H9 (cell line): ENCODE data around the gene MMRN2. TPM values are rescaled to one million over a fixed set of nuclear protein-coding genes. Genes with fewer than 3 reads are reported as not detected.
"Not testable (repeated sequence)": the region's sequence is repeated elsewhere in the genome, so short reads cannot be mapped to it uniquely, and the experiment has no call there.

Source experiments
- DNase-seq: peaks from one replicate; pipeline ENCODE4 v3.0.0-alpha.2; 2017
- H2AFZ ChIP-seq: one replicate; pipeline ENCODE4 v1.6.1; 2013; ENCODE audit warnings: mild to moderate bottlenecking, low read length, control low read depth, moderate library complexity
- H2AK5ac ChIP-seq: 2 replicates; pipeline ENCODE4 v1.6.1; 2013; ENCODE audit warnings: low read length, control low read depth, mixed read lengths; ENCODE audit not compliant: insufficient read length
- H2BK120ac ChIP-seq: one replicate; pipeline ENCODE4 v1.6.1; 2013; ENCODE audit warnings: low read depth, mild to moderate bottlenecking, low read length, control low read depth, inconsistent platforms; ENCODE audit not compliant: poor library complexity, severe bottlenecking
- H2BK12ac ChIP-seq: 2 replicates; pipeline ENCODE4 v1.6.1; 2013; ENCODE audit warnings: low read length, control low read depth, mixed read lengths, low read depth; ENCODE audit not compliant: insufficient read length
- H2BK15ac ChIP-seq: 2 replicates; pipeline ENCODE4 v1.6.1; 2013; ENCODE audit warnings: low read depth, low read length, control low read depth
- H2BK20ac ChIP-seq: one replicate; pipeline ENCODE4 v1.6.1; 2013; ENCODE audit warnings: low read depth, mild to moderate bottlenecking, low read length, control low read depth, inconsistent platforms; ENCODE audit not compliant: poor library complexity, severe bottlenecking
- H2BK5ac ChIP-seq: 2 replicates; pipeline ENCODE4 v1.6.1; 2013; ENCODE audit warnings: low read length, control low read depth, mixed read lengths; ENCODE audit not compliant: insufficient read length
- H3K14ac ChIP-seq: 2 replicates; pipeline ENCODE4 v1.6.1; 2013; ENCODE audit warnings: low read length, control low read depth; ENCODE audit not compliant: insufficient read depth
- H3K18ac ChIP-seq: 2 replicates; pipeline ENCODE4 v1.6.1; 2013; ENCODE audit warnings: low read depth, mild to moderate bottlenecking, mixed read lengths, low read length, control low read depth; ENCODE audit not compliant: insufficient read length
- H3K23ac ChIP-seq: 2 replicates; pipeline ENCODE4 v1.6.1; 2013; ENCODE audit warnings: low read length, control low read depth, mixed read lengths, low read depth; ENCODE audit not compliant: insufficient read length
- H3K23me2 ChIP-seq: 2 replicates; pipeline ENCODE4 v1.6.1; 2013; ENCODE audit warnings: low read depth, mild to moderate bottlenecking, mixed read lengths, low read length, control low read depth; ENCODE audit not compliant: insufficient read length, poor library complexity, severe bottlenecking
- H3K27ac ChIP-seq: 2 replicates; pipeline ENCODE4 v1.5.1; 2013; ENCODE audit warnings: low read length, control low read depth, mixed read lengths, low read depth; ENCODE audit not compliant: insufficient read length
- H3K27me3 ChIP-seq: 2 replicates; pipeline ENCODE4 v1.6.1; 2013; ENCODE audit warnings: low read length, control low read depth, inconsistent platforms; ENCODE audit not compliant: insufficient read depth
- H3K4ac ChIP-seq: 2 replicates; pipeline ENCODE4 v1.6.1; 2013; ENCODE audit warnings: low read depth, mild to moderate bottlenecking, control low read depth, inconsistent platforms, low read length, moderate library complexity
- H3K4me1 ChIP-seq: 2 replicates; pipeline ENCODE4 v1.6.1; 2013; ENCODE audit warnings: low read length, control low read depth, inconsistent platforms; ENCODE audit not compliant: insufficient read depth
- H3K4me2 ChIP-seq: 2 replicates; pipeline ENCODE4 v1.6.1; 2013; ENCODE audit warnings: low read length, control low read depth, mixed read lengths; ENCODE audit not compliant: insufficient read length, insufficient read depth
- H3K56ac ChIP-seq: 2 replicates; pipeline ENCODE4 v1.6.1; 2013; ENCODE audit warnings: low read depth, mild to moderate bottlenecking, mixed read lengths, low read length, control low read depth; ENCODE audit not compliant: insufficient read length
- H3K79me1 ChIP-seq: 2 replicates; pipeline ENCODE4 v1.6.1; 2013; ENCODE audit warnings: low read depth, mild to moderate bottlenecking, moderate library complexity, low read length, control low read depth, inconsistent platforms; ENCODE audit not compliant: insufficient read depth, poor library complexity, severe bottlenecking
- H3K79me2 ChIP-seq: 2 replicates; pipeline ENCODE4 v1.6.1; 2013; ENCODE audit warnings: low read length, control low read depth, inconsistent platforms; ENCODE audit not compliant: insufficient read depth
- H3K9ac ChIP-seq: 2 replicates; pipeline ENCODE4 v1.6.1; 2013; ENCODE audit warnings: low read length, control low read depth, mixed read lengths; ENCODE audit not compliant: insufficient read length; ENCODE audit errors: extremely low read depth
- H3K9me3 ChIP-seq: one replicate; pipeline ENCODE4 v1.6.1; 2013; ENCODE audit warnings: low read depth, low read length, inconsistent platforms; ENCODE audit not compliant: control insufficient read depth
- H3T11ph ChIP-seq: one replicate; pipeline ENCODE4 v1.6.1; 2013; ENCODE audit warnings: mild to moderate bottlenecking, low read length, control low read depth, inconsistent platforms
- H4K20me1 ChIP-seq: one replicate; pipeline ENCODE4 v1.6.1; 2013; ENCODE audit not compliant: control insufficient read depth, insufficient read length, insufficient read depth
- H4K5ac ChIP-seq: 2 replicates; pipeline ENCODE4 v1.6.1; 2013; ENCODE audit warnings: low read depth, mild to moderate bottlenecking, mixed read lengths, low read length, control low read depth; ENCODE audit not compliant: insufficient read length
- H4K8ac ChIP-seq: replicated peaks from 2 replicates; pipeline ENCODE4 v1.6.1; 2013; ENCODE audit warnings: low read length, control low read depth, mixed read lengths, low read depth; ENCODE audit not compliant: insufficient read length
- H4K91ac ChIP-seq: 2 replicates; pipeline ENCODE4 v1.6.1; 2013; ENCODE audit warnings: low read depth, mild to moderate bottlenecking, moderate library complexity, mixed read lengths, low read length, control low read depth; ENCODE audit not compliant: insufficient read length
- H3K27ac Mint-ChIP-seq, 3 experiments: 2 replicates in 2 of 3; 3 replicates in 1 of 3; pipeline ENCODE4 v1.8.0; 2020 to 2021; ENCODE audit warnings: mixed read lengths in 3 of 3, mild to moderate bottlenecking in 1 of 3, moderate library complexity in 1 of 3
- H3K27me3 Mint-ChIP-seq: 2 replicates; pipeline ENCODE4 v1.8.0; 2021; ENCODE audit warnings: low read depth, mild to moderate bottlenecking, moderate library complexity, mixed read lengths
- H3K36me3 Mint-ChIP-seq, 3 experiments: 2 replicates in 2 of 3; 3 replicates in 1 of 3; pipeline ENCODE4 v1.8.0; 2020 to 2021; ENCODE audit warnings: low read depth in 3 of 3, mixed read lengths in 3 of 3; ENCODE audit not compliant: insufficient read depth in 1 of 3
- H3K4me1 Mint-ChIP-seq, 2 experiments: 2 replicates each; pipeline ENCODE4 v1.8.0; 2020; ENCODE audit warnings: mixed read lengths in 2 of 2
- H3K4me3 Mint-ChIP-seq, 2 experiments: 2 replicates in 1 of 2; 3 replicates in 1 of 2; pipeline ENCODE4 v1.8.0; 2020 to 2021; ENCODE audit warnings: mild to moderate bottlenecking in 2 of 2, mixed read lengths in 2 of 2, moderate library complexity in 1 of 2
- H3K9me3 Mint-ChIP-seq, 2 experiments: 2 replicates in 1 of 2; 3 replicates in 1 of 2; pipeline ENCODE4 v1.8.0; 2020; ENCODE audit warnings: mild to moderate bottlenecking in 2 of 2, mixed read lengths in 2 of 2, moderate library complexity in 1 of 2
- WGBS: extraction: QIAGEN DNeasy Blood & Tissue Kit; methylation state at CpG from one replicate; pipeline ENCODE4 v1.1.7; 2013; ENCODE audit warnings: missing lambda C conversion rate, low lambda C conversion rate, mixed read lengths; ENCODE audit not compliant: insufficient read length; ENCODE audit errors: extremely low coverage; 5-methylcytosine and 5-hydroxymethylcytosine counted together
- long read RNA-seq: library from polyadenylated mRNA; unstranded; transcript quantifications from one replicate; pipeline ENCODE4 v2.0.0, GENCODE V29; 2020
- total RNA-seq: library from RNA; stranded (reverse); gene quantifications from 2 replicates; pipeline ENCODE4 v1.2.1, GENCODE V29; 2021
- TF ChIP-seq, protein P1 (sequence below): fragments of 200-600 bp; sonication (generic); conservative IDR thresholded peaks from 3 replicates; pipeline ENCODE4 v1.8.0; 2021; ENCODE audit warnings: antibody characterized with exemption, mild to moderate bottlenecking

The MMRN2 gene, protein sequence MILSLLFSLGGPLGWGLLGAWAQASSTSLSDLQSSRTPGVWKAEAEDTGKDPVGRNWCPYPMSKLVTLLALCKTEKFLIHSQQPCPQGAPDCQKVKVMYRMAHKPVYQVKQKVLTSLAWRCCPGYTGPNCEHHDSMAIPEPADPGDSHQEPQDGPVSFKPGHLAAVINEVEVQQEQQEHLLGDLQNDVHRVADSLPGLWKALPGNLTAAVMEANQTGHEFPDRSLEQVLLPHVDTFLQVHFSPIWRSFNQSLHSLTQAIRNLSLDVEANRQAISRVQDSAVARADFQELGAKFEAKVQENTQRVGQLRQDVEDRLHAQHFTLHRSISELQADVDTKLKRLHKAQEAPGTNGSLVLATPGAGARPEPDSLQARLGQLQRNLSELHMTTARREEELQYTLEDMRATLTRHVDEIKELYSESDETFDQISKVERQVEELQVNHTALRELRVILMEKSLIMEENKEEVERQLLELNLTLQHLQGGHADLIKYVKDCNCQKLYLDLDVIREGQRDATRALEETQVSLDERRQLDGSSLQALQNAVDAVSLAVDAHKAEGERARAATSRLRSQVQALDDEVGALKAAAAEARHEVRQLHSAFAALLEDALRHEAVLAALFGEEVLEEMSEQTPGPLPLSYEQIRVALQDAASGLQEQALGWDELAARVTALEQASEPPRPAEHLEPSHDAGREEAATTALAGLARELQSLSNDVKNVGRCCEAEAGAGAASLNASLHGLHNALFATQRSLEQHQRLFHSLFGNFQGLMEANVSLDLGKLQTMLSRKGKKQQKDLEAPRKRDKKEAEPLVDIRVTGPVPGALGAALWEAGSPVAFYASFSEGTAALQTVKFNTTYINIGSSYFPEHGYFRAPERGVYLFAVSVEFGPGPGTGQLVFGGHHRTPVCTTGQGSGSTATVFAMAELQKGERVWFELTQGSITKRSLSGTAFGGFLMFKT
- total RNA-seq = 1.0 and 1.4 TPM in 2 replicates
- long read RNA-seq = 0 reads

DNA sequence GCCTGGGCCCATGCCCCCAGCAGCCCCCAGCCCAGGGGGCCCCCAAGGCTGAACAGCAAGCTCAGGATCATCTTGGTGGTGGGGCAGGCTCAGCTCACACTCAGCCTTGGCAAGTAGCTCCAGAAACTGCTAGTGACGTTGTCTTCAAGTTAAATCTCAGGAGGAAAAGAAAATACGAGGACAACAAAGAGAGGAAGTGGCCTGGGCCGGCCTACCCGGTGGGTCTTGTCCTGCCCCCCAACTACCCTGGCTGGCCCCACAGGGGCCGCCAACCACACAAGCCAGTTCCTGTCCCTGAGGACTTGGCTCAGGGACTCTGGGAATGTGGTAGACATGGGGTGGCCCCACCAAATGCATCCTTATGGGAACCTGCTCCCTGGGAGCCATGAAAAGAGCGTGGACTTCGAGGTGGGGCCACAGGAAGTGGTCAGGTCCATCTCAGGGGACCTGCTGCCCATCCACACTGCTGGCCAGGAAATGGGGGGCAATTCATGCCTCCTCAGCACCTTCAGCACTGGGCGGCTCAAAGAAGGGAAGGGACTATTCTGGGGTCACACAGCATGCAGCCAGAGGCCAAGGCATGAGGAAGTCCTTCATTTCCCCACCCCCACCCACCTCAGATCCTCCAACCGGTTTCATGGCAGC is at the start of gene MMRN2:
Gene MMRN2 (minus strand): TSS at position 145 of the 645 bp plus-strand sequence. CDS start 74 bp downstream, at position 71.
- Mint-ChIP-seq H3K36me3 (peaks cover 5 to 13% (median 8%) of the 10 kb centered on the region in 3 experiments), H3K27me3 (peaks cover 1% of the 10 kb centered on the region), H3K9me3 (peaks cover 9 to 13% of the 10 kb centered on the region in 2 experiments), H3K4me3 (no peak within 1 kb of the TSS; a peak in 2 of 5 replicates), H3K4me1 (peaks cover 48 to 55% of the 10 kb centered on the region in 2 experiments), H3K27ac (no peak within 1 kb of the TSS; a peak in 4 of 7 replicates)
- H3K79me1 ChIP-seq = no peaks in the 10 kb centered on the region
- peak within 1 kb of the TSS; percentile 35 for H3K14ac ChIP-seq
- no peak within 1 kb of the TSS for H4K5ac ChIP-seq
- H2BK12ac ChIP-seq = no peak within 1 kb of the TSS
- H3K23ac ChIP-seq = no peak within 1 kb of the TSS
- no peak within 1 kb of the TSS for H2AK5ac ChIP-seq
- H4K8ac ChIP-seq = no peak within 1 kb of the TSS
- no peak within 1 kb of the TSS for H2BK15ac ChIP-seq
- TF ChIP-seq, protein P1, sequence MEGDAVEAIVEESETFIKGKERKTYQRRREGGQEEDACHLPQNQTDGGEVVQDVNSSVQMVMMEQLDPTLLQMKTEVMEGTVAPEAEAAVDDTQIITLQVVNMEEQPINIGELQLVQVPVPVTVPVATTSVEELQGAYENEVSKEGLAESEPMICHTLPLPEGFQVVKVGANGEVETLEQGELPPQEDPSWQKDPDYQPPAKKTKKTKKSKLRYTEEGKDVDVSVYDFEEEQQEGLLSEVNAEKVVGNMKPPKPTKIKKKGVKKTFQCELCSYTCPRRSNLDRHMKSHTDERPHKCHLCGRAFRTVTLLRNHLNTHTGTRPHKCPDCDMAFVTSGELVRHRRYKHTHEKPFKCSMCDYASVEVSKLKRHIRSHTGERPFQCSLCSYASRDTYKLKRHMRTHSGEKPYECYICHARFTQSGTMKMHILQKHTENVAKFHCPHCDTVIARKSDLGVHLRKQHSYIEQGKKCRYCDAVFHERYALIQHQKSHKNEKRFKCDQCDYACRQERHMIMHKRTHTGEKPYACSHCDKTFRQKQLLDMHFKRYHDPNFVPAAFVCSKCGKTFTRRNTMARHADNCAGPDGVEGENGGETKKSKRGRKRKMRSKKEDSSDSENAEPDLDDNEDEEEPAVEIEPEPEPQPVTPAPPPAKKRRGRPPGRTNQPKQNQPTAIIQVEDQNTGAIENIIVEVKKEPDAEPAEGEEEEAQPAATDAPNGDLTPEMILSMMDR = no peak
- WGBS = no CpG with 5 or more reads among the region's 9 CpGs
- no peak within 1 kb of the TSS for H4K91ac ChIP-seq
- H2BK120ac ChIP-seq = no peak within 1 kb of the TSS
- no peak within 1 kb of the TSS for H2BK5ac ChIP-seq
- H2BK20ac ChIP-seq = no peak within 1 kb of the TSS
- H3K27me3 ChIP-seq = no peaks in the 10 kb centered on the region
- no peaks in the 10 kb centered on the region for H3K23me2 ChIP-seq
- H3K79me2 ChIP-seq = no peaks in the 10 kb centered on the region
- no peaks in the 10 kb centered on the region for H3K9me3 ChIP-seq
- peak; percentile 28 for DNase-seq
- peaks cover 11% of the 10 kb centered on the region; the same call in 1 of the 2 replicates for H3K4me1 ChIP-seq
- no peak within 1 kb of the TSS for H3K9ac ChIP-seq
- no peaks in the 10 kb centered on the region for H4K20me1 ChIP-seq
- H3K56ac ChIP-seq = no peak within 1 kb of the TSS
- H3K27ac ChIP-seq = no peak within 1 kb of the TSS
- no peak within 1 kb of the TSS for H3K4ac ChIP-seq
- no peak within 1 kb of the TSS for H3T11ph ChIP-seq
- no peak within 1 kb of the TSS for H3K18ac ChIP-seq
- no peak within 1 kb of the TSS for H3K4me2 ChIP-seq
- no peak within 1 kb of the TSS for H2AFZ ChIP-seq

DNA sequence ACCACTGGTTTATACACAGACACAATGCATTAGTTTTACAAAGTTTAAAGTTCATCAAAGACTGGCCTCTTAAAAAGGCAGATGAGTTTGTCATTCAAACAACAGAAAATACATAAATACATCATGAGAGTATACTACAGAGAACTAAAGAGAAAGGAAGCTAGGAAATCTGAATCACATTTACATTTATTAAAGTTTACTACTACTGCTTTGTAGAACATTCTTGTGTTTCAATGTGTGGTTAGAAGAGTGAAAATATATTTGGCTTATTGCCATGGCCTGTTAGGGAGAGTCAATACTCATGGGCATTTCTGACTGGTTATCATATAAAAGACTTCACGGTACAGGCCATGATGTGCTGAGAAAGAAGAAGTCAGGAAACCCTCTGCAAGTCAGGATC is 49.7 kb upstream of the MMRN2 start:
- not testable (repeated sequence) for H3K4me2 ChIP-seq, H3K14ac ChIP-seq, H3K4me3 Mint-ChIP-seq, H3T11ph ChIP-seq, H4K5ac ChIP-seq, H3K23me2 ChIP-seq, H3K27me3 Mint-ChIP-seq, H4K91ac ChIP-seq, H3K27ac ChIP-seq, H3K79me2 ChIP-seq, DNase-seq, H3K27ac Mint-ChIP-seq, H3K23ac ChIP-seq, H4K20me1 ChIP-seq, H3K4ac ChIP-seq, H3K27me3 ChIP-seq, H2AFZ ChIP-seq, H3K56ac ChIP-seq, H3K79me1 ChIP-seq, H3K9me3 Mint-ChIP-seq, H4K8ac ChIP-seq, H2BK15ac ChIP-seq, H3K4me1 ChIP-seq, H2BK20ac ChIP-seq, H3K18ac ChIP-seq, H3K9ac ChIP-seq, H3K36me3 Mint-ChIP-seq, H2BK5ac ChIP-seq, H3K4me1 Mint-ChIP-seq, H3K9me3 ChIP-seq, H2AK5ac ChIP-seq, H2BK12ac ChIP-seq, H2BK120ac ChIP-seq
- no CpG with 5 or more reads among the region's 1 CpG for WGBS
